GM19238 (cell line): ENCODE measurements around the gene CCDC60.

Source experiments
- DNase-seq: peaks from one replicate; pipeline ENCODE4 v3.0.0; 2011; ENCODE audit warnings: low spot score; ENCODE audit not compliant: insufficient read length

The CCDC60 gene

DNA sequence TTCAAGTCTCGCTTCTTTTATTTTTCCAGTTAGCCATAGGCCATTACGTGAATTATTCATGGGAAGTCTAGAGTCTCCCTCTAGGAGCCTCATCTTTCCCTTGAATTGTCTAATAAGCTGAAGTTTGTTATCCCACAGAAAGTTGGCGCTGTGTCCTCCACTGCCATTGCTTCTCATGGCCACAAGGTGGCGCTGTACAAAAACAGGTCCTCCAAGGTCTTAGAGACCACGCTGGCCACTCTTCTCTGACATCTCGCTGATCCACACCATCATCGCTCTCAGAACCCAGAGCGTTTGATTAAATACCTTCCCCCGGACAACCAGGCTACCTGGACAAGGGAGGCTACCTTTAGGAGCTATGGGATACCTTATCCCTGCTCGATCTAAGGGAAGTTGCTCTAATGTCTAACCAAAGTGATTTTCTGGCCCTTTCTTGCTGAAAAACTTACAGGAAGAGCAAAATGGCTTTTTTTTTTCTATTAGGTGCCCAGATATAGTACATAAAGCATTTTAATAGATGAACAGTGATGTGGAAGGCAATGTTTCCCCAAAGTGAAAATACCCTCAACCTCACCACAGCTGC lies 110.0 kb downstream of the CCDC60 start:
- DNase-seq, result peak; percentile 36

GRCh38 chr12:119446459-119446858 lies 111.9 kb downstream of the CCDC60 start:
- no peak for DNase-seq

DNA sequence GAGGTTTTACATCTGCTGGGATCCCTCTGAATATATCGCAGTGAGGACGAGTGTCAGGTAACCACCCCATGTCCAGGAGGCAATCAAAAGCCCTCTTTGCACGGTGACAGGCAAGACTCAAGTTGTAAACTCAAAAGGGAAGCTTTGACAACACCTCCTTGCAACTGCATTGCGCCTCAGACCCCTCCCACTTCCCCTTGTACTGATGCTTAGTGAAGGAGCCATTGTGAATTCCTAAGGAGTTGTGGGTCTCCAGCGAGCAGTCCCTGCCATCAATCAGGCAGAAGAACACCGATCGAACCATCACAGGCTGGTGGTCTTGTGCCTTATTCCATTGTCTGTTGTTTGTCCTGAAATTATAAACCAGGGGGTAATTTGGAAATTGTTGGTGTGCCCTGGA lies 112.6 kb downstream of the CCDC60 start:
- DNase-seq, result no peak

DNA sequence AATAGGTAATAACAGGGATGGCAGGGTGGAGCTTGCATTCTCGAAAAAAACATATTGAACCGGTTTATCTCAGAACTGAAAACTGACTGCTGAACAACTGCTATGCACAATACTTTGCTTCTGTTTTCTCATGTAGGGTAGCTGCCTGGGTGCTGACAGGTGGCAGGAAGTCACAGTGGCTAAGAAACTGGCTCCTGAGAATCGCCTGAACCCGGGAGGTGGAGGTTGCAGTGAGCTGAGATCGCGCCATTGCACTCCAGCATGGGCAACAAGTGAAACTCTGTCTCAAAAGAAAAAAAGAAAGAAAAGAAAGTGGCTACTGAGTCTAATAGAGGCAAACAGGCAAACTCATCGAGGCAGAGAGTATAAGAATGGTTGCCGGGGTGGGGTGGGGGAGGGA lies 113.1 kb downstream of the CCDC60 start:
- no peak for DNase-seq

DNA sequence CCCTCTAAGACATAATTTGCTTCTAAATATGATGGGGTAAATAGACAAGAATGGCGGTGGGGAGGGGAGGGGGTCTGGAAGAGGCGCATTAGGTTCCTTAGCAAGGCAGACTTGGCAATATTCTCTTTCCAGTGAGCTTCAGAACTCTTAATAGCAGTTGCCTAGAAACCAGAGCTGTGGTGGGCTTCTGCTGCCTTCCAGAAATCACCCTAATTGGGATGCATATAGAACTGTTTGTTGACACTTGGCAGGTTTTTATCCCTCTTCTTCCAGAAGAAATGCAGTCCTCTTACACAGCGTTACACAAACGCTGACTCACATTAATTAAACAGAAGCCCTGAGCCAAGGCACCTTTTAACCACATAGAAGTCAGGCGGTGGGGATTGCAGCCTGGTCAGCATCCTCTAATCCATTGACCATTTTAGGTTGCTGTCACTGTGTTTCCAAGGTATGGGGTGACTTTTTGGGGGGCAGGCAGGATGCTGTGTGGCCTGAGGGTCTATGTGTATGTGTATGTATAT lies 114.1 kb downstream of the CCDC60 start:
- DNase-seq, result no peak

GRCh38 chr12:119450771-119451170 lies 116.2 kb downstream of the CCDC60 start:
- DNase-seq, result no peak

- no peak for DNase-seq
Measured at GRCh38 chr12:119456824-119457223, 122.3 kb downstream of the CCDC60 start.

DNA sequence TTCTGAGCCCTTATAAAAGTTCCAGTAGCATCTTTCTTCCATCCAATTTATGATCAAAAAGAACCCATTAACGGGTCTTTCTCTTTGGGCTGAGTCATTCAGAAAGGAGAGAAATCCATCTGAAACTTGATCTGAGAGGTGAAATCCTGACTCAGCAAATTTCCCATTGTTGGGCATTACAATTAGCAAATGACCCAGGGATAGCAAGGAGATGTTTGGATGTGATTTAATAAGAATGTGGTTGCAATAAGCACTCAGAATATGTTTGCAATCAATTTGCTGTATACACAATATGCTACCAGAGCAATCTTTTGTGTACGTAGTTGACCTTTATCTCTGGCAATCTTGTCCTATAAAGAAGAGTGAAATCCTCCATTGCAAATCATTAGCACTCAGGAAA lies 122.7 kb downstream of the CCDC60 start:
- DNase-seq, result no peak

DNA sequence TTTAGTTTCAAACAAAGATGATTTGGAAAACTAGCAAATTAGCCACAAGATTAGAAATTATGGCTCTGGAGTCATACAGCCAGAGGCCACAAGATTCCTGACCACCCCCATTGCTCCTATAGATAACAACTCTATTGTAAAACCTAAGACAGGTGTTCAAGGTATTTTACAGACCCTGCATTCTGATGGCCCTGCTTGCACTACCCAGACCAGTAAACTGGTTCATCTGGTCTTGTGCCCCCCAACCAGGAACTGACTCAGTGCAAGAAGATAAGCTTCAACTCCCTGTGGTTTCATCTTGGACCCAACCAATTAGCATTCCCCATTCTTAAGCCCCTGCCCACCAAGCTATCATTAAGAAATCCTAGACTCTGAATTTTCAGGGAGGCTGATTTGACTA lies 125.0 kb downstream of the CCDC60 start:
- no peak for DNase-seq

GRCh38 chr12:119460876-119461275 lies 126.3 kb downstream of the CCDC60 start:
- DNase-seq, result no peak

GRCh38 chr12:119461636-119462214 lies 127.2 kb downstream of the CCDC60 start:
- no peak for DNase-seq

- no peak for DNase-seq
Measured at GRCh38 chr12:119463211-119463926, 128.8 kb downstream of the CCDC60 start.

DNA sequence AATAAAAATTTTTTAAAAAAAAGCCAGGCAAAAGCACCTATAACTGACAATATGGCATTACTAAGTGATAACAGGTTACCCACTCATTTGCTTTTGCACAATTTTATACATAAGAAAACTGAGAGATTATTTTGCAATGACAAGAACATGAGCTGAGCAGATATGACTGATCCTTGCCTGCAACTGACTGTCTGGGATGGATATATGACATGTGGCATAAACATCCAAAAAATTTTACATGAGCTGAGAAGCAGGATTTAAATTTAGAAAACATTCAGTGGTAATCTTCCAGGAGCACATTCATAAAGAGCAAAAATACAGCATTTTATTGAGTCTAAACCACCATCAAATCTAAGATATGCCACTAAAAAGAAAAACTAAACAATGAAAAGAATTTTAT lies 133.8 kb downstream of the CCDC60 start:
- no peak for DNase-seq

DNA sequence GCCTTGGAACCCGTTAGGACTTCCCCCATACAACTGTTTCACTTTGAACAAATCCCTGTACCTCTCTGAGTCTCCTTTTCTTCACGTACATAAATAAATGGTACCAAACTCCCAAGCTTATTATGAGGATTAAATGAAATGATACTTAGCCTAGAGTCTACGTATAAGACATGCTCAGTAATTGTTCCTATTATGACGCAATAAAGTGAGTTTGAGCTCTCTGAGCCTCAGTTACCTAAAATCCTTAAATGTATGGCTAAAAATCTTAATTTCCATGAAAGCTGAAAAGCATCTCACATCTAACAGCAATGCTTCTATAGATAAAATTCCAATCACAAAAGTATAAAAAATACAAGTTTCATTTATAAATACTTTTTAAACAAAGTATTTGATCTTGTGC lies 141.1 kb downstream of the CCDC60 start:
- no peak for DNase-seq

GRCh38 chr12:119476951-119477350 lies 142.4 kb downstream of the CCDC60 start:
- DNase-seq, result no peak

GRCh38 chr12:119479121-119479561 lies 144.6 kb downstream of the CCDC60 start:
- no peak for DNase-seq

DNA sequence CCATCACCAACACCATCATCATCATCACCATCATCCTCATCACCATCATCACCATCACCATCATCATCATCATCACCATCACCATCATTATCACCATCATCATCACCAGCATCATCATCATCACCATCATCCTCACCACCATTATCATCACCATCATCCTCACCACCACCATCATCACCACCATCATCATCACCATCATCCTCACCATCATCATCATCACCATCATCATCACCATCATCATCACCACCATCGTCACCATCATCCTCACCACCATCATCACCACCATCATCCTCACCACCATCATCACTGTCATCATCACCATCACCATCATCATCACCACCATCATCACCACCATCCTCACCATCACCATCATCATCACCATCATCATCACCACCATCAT lies 146.0 kb downstream of the CCDC60 start:
- DNase-seq, result no peak

DNA sequence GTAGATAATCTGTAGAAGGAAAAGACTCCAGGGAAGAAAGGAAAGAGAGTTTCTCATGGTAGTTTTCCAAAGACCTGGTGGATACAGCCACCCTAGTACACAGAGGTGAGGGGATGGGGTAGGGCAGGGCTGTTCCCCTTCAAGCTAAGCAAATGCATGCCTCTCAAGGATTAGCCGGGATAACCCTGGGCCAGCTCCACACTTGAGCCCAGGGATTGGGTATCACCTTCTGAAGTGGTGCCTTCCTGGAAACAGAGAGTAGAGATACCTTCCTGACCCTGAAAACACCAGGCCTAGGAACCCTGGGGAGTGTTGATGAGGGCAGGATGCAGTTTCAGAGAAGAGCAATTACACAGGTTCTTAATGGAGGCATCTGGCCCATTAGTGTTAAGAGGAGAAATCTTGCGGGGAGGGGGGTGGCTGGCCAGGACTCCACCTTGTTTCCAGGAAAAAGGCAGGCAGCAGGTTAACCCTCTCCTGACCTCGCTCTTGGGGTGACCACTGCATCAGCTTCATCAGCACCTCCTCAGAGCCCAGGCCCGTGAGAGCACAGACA lies 152.1 kb downstream of the CCDC60 start:
- DNase-seq, result no peak

DNA sequence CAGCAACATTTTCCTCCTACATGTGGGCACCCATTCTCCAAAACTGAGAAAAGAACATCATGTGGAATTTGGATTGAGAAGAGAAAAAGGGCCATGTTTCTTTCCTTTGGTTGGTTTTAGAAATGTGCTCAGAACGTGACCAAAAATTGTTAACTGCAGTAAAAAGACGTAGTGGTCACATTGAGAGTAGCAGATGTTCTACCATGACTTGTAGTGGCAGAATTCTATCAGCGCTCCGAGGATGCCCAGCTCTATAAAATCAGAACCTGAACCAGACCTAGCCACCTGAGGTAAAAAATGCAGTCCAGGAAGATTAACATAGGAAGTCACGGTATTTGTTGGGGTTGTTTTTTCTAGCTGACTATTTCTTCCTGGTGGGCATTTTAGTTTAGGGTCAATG lies 157.3 kb downstream of the CCDC60 start:
- DNase-seq, result no peak

DNA sequence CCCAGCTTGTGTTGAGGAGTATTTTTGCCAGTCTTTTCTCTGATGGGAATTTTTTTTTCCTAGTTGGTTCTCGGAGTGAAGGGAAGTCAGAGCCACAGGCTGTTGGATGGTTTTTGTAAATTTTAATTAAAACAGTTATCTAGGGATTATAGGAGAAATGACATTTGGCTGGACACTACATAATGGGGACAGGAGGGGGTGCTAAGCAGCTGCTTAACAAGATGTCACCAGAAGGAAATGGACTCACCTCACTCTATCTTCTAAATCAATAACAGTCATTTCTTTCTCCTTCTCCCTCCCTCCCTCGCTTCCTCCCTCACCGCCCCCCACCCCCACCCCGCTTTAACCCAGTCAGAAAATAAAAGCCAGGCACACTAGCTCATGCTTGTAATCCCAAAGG lies 165.7 kb downstream of the CCDC60 start:
- DNase-seq, result no peak

- DNase-seq, result no peak
Measured at GRCh38 chr12:119501052-119501451, 166.5 kb downstream of the CCDC60 start.

GRCh38 chr12:119505001-119505400 lies 170.5 kb downstream of the CCDC60 start:
- DNase-seq, result no peak
